Kidney tubule cell (primary cell): ENCODE measurements around the gene SLC6A20.

Experiments used
- DNase-seq: peaks from one replicate; pipeline ENCODE4 v3.0.0-alpha.2; 2018; ENCODE audit warnings: low spot score

SLC6A20 gene, protein sequence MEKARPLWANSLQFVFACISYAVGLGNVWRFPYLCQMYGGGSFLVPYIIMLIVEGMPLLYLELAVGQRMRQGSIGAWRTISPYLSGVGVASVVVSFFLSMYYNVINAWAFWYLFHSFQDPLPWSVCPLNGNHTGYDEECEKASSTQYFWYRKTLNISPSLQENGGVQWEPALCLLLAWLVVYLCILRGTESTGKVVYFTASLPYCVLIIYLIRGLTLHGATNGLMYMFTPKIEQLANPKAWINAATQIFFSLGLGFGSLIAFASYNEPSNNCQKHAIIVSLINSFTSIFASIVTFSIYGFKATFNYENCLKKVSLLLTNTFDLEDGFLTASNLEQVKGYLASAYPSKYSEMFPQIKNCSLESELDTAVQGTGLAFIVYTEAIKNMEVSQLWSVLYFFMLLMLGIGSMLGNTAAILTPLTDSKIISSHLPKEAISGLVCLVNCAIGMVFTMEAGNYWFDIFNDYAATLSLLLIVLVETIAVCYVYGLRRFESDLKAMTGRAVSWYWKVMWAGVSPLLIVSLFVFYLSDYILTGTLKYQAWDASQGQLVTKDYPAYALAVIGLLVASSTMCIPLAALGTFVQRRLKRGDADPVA

DNA sequence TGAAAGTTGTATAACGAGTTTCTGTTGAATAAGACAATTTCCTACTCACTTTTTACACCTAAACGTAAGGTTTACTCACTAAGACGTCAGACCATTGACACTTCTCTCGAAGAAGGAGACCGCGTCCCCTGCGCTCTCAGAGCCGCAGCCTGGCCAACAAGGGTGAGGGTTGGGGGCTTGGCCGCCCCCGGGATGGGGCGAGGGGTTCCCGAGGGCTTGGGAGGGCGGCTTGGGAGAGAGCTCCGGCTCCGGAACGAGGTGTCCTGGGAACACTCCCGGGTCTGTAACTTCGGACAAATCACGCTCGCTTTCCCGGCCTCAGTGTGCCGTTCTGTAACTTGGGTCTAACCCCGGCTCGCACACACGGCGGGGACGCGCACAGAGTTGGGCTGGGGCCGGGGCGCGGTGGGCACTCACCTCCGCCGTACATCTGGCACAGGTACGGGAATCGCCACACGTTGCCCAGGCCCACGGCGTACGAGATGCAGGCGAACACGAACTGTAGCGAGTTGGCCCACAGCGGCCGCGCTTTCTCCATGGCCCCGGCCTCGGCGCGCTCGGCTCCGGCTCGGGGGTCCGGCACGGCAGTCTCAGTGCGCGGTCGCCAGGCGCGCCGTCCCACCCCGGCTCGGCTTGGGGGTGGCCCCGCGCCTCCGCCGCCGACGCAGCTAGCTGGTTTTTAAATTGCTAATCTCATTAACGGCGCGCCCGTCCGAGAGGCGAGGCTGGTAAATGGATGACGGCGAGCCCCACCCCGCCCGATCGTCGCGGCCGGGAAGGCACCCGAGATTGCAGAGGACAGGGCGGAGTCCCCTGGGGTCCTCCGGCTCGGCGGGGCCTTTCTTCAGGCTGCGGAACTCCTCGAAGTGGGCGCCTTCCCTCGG lies at the start of gene SLC6A20:
TSS of gene SLC6A20 (minus strand) at position 655 of the 884 bp plus-strand sequence. CDS start at position 538, 117 bp downstream.
- peak; percentile 57 for DNase-seq

DNA sequence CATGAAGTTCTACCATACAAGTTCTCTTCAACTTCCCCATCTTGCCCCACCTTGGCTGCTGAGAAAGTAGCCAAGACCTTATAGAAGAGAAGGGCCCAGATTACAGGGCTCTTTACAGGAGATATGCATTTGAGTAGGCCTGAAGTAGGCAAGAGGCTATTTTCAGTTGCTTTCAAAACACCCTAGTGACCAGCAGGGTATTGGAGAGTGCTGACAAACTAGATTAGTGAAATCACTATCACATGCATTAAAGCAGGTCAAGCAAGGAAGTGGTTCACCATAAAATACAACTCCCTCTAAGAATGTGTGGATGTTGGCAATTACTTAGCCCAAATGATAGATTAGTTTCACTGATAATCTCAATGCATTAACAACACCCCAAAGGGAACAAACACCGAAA lies 48.3 kb upstream of the SLC6A20 start:
- no peak for DNase-seq

DNA sequence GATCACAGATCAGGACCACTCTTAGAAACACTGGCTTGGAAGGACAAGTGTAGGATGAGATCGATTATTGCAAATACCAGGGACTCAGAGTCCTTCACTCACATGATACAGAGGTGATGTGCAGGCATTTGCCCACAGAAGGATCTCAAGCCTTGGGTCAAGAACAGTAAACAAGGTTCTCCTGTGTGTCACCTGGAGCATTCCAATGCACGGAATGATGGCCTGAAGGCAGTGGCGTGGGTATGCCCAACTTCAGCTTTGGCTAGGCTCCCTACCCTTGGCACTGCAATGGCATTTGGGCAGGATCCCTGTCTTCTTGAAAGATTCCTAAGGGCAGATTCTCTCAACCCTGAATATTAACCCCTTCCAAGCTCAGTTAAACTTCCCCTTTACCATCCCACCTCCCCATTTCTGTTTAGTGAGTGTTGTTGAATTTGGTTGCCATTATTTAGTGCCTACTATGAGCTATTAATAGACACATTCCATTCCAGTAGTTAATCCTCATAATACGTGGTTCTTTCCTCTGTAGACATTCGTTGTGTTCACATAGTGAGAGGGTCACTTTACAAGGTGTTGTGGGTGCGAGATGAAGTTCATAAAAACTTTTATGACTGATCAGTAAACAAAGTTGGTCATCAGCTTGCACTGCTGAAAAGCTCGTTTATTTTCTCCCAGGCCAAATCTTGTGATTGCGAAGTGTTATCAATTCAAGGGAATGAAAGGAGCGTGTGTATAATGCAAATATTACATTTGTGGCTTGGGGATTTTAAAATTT lies 46.7 kb upstream of the SLC6A20 start:
- DNase-seq = no peak

DNA sequence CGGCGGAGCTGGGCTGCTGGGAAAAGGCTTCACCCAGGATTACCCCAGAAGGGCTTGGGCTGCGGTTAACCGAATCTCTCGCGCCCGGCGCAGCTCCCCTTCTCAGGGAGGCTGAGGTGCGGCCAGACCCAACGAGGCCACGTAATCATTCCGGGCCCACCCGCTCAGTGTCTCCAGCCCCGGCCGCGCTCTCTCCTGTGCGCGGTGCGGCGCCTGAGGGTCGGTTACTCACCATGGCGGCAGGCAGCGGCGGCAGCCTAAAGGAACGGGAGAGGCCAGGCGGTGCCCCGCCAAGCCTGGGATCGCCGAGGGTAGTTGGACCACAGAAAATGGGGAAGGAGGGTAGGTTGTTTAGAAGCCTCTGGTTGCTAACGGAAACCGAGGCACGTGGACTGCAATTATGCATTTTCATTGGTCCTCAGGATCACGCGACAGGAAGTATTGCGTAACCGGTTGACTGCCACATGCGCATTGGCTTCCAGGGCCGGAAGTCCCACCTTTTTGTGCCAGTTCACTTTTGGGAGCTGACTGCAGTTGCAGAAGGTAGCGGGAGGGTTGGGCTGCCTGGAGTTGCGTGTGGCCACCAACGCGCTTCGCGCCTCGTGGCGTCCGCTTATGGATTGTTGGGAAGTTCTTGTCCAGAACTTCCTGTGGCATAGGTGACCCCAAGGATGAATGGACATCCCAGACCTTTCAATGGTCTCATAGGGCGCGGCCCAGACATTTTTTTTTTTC lies 45.6 kb upstream of the SLC6A20 start, which contains the start of gene LZTFL1:
TSS of gene LZTFL1 (minus strand) at position 363 of the 735 bp plus-strand sequence. CDS start at position 235, 128 bp downstream.
- peak; percentile 97 for DNase-seq

DNA sequence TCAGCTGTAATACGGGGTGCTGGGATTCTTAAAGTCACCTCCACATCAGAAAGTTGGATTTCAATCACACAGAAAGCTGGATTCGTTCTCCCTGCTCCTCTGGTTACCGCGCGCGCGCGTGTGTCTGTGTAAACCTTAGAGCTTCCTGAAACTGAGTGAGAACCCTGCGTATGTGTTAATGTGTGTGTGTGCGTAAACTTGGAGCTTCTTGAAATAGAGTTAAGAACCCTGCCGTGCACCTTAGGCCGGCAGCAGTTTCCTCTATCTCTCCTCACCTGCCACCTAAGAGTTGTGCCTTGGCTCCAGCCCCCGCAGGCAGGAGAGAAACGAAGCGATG lies 45.1 kb upstream of the SLC6A20 start:
- peak; percentile 37 for DNase-seq

DNA sequence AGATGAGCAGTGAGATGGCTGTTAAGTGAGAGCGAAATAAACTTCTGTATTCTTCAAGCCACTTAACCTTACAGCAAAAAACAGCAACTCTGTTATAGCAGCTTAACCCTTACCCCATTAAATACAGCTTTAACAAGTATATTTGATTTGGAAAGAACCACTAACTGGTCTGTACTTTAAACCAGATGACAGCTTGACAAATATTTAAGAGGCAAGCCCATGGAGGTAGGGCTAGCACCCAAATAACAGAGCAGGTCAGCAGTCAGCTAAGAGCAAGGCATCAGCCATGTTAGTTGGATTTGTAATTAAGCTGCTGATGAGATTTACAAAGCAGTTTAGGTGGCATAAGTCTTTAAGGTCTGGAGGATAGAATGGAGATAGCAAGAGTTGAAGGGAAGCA lies 42.1 kb upstream of the SLC6A20 start:
- DNase-seq = no peak

DNA sequence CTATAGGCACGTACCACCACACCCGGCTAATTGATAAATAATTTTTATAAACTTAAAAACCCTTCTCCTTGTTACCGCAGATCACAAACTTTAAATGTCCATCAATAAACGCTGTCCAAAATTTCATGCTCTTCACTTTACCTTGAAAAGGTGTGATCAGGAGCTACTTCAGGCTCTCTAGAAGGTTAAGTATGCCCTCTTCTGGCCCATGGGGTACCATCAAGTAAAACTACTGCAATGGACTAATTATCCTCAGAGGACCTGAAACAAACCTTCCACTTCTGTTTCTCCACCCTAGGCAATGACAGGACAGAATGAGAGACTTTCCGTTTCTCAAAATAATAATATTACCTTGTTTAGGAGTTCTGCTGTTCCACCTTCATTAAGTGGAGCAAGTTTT lies 36.4 kb upstream of the SLC6A20 start:
- DNase-seq = peak; percentile 56

DNA sequence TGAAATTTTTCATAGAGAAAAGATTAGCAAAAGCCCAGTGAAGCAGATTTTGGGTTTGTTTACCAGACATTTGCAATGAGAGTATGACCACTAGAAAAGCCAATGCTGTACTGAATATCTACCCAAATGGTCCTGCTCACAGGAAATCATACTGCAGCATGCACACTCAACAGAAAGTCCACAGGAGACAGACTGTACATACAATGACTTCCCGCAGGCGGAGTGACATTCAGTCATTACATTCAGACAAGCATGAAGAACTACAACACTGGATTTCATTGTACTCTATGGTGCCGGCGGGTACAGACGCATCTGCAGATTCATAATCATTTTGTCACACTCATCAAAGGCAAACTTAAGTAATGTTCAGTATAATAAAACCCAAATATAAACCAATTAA lies 33.8 kb upstream of the SLC6A20 start:
- DNase-seq = no peak

DNA sequence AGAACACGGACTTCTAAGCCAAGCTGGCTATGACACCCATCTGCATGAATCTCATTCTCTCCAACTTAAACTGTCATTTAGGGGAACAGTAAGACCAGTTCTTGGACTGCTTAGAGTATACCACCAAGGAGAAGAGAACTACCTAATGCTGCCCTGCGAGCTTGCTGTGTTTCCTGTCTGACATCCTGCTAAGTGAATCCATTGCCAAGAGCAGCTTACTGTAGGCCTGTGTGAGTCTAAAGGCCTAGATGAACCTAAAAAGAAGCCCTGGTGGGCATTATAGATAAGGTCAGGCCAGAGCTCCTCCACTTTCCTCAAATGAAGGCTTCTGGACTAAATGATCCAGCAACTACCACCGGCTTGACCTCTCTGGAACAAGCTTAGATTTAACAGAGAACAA lies 30.6 kb upstream of the SLC6A20 start:
- no peak for DNase-seq

DNA sequence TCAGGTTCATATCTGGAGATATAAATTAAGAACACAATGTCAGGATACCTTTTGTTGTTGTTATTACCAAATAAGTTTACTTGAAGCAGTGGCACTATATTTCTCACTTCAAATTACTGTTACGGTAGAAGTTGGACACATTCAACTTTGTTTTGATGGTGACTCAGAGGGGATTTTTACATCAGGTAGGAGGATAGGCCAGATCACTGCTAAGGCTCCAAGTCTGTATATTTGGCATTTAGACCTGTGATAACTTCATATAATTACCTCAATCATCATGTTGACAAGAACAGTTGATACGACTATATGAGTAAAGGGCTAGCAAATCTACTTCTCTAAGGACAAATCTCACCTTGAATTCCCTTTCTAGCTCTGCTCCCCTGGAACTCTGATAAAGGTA lies 30.0 kb upstream of the SLC6A20 start:
- DNase-seq = peak; percentile 28

DNA sequence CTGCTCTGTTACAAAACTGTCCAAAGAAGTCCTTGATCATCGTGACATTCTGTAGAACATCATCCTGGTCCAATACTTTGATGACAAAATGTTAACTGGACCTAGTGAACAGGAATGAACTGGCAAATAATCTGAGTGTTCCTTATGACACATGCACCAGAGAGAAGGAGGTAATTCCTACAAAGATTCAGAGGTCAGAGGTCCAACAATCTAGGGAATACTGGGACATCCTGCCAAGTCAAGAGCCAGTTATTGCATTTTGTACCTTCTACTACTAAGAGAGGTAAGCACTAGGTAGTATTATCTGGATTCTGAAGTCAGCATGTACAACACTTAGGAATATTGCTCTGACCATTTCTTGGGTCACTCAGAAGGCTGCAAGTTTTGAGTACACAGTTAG lies 24.8 kb upstream of the SLC6A20 start:
- DNase-seq = no peak

DNA sequence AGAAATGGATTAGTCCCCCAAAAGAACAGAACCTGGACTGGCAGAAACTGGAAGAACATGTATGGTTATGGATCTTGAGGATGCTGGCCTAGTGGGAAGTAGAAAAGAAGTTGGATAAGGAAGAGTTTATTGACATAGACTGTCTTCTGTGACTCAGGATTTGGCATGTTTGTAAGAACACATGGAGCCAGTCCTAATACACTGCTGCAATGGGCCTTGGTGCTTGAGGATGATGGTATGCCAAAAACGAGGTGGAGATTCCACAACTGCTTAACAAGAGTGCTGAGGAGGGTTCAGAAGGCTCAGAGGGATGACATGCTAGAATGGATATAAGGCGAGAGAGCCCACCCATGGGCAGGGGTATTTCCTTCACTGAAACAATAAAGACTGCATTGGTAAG lies 23.2 kb upstream of the SLC6A20 start:
- peak; percentile 24 for DNase-seq

DNA sequence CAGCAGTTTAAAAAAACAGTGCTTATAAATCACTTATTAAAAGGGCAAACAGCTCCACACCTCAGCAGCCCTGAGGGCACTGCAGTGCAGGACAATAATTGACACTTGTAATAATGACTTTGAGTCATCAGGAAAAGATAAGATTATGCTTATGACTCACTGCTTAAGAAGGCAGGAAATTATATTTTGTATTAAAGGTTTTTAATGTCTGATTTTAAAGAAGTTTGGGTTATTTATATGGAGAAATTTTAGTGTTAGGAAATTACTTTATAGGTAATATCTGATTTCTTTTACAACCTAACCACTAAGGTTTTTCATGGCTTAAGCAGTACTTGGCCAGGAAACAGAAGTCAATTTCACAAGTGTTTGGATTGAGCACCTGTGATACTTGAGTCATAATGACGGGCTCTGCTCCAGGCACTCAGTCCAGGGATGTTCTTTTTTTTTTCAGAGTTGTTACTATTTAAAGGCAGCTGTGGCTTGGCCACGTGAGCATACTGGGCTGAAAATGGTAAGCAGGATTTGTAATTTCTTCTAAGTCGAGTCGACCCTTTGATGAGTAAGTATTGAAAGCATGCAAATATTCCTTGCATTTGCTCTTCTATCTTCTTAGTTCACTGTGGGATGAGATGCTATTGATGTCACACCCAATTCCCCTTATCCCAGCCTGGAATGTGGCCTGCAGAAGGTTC lies 21.6 kb upstream of the SLC6A20 start:
- peak; percentile 99 for DNase-seq

DNA sequence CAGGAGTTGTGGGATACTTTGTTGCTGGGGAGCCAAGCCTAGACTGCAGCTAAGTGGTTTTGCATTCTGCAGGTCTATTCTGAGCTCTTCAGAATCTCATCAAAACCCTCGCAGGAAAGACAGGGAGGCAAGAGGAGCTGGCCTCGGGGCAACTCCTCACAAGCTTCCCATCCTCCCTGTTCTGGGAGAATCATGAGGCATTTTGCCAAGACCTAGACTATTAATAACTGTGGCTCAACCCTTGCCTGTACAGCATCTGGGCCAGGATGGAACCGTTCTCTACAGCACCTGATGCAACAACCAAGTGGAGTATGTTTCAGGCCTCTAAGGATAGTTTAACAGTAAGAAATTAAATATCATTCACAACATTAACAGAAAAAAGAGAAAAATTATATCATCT lies 20.2 kb upstream of the SLC6A20 start:
- DNase-seq = peak; percentile 44

DNA sequence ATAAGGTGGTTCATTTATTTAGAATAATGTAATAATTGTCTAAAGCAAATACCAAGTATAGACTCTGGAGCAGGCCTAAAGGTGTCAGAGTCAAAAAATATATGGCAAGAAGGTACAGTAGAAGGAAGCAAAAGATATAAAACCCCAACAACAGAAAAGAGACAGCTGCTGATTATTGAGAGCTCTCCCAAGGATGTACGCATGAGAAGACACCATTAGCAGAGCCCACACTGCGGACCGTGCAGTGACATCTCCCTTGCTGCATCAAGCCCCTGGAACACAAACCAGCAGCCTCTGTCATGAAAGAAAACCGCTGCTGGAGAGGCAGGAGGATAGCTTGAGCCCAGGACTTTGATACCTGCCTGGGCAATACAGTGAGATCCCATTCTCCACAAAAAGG lies 18.0 kb upstream of the SLC6A20 start:
- DNase-seq = no peak

DNA sequence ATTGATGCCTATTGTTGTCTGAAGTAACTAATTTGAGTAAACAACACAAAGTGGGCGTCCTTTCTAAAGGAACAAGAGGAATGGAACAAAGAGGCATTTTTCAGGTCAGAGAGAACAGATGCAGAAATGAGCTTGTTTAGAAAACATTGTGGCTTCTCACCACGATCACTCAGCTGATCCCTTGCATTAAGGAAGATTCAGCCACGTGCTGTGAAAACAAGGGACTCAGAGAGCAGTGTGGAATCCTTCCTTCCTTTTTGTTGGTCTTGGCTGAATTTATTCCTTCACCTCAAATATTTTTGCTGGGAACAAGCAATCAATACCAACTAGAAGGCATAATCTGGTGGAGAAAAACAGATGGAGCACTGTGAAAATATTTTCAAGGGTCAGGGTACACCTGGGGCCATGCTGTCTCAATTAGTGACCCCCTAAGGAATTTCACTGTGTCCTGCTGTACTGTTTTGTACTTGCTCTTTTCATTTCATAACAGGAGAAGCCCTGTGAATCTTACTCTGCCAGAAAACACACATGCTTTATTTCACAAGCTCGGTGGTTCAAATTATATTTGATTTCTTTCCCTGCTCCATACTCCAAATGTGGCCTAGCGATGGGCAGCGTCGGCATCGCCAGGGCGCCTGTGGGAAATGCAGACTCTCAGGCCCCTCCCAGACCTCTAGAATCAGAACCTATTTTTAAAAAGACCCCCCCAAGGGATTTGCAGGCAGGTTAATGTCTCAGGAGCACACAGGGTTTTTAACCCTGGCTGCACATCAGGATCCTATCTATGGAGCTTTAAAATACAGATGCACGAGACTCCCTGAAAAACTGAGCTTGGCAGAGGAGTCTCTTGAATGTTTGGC lies 11.6 kb upstream of the SLC6A20 start:
- no peak for DNase-seq

DNA sequence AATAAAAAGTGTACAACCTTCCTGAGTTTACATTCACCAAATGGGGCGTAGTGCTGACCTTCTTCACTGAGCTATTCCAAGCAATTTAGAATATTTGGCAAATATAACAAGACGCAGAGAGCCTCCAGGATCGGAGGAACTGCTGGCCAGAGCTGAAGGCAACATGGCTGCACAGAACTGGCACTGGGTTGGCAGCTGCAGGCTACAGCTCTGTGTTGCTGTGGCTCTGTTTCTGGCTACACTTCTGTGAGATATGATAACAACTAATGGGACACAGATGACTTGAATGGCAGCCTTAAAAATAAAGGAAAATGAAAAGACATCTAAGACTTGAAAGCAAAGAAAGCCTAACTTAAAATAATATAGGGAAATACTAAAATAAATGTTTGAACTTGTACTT lies 10.8 kb upstream of the SLC6A20 start:
- DNase-seq = no peak

DNA sequence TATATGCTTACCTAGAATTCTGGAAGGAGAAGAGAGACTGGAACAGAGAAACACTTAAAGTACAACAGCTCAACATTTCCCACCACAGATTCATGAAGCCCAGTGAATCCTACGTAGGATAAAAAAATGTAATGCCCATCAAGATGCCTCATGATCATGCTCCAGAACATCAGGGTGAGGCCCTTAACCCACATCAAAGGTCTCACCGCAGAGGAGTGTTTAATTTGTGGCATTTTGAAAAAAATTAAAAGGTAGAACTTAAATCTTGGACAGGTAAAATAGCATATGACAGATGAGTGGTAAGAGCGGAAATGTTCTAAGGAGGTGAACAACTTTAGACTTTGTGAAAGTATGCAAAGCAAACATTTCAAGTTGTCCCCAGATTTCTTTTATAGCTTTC lies 9.7 kb upstream of the SLC6A20 start:
- no peak for DNase-seq

DNA sequence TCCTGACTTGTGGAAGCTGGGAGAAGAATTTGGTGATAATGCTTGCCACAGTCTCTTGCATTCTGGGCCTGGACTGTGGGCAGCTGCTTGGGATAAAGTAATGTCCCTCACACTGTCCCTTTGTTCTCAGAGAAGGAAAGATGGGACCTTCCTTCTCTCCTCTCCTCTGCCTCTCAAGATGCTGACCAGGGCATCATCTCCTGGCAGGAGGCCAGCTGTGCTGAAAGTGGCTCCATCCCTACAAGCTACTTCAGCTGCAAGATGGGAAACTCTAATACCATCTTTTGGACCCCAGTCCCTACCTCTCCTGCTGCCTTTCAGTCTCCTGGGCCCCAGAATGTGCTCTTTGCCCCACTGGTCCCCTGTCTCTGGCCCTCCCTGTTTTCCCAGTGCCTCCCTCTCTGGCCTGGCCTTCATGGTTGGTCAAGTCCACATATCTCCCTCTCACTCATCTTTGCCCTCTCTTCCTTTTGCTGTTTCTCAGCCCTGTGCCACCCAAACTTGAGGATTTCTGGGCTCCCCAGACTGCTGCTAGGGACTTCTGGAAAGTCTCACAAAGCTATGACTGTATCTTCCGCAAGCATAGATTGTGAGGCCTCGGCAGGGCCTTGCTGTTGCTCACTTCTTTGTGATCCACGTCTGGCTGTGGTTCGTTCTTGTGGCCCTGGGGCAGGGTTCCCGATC lies 7.1 kb upstream of the SLC6A20 start:
- no peak for DNase-seq
